ENCODE results near the gene ACYP2.
"Not testable (repeated sequence)": the region's sequence is repeated elsewhere in the genome, so short reads cannot be mapped to it uniquely, and the experiment has no call there.

Gene ACYP2

DNA sequence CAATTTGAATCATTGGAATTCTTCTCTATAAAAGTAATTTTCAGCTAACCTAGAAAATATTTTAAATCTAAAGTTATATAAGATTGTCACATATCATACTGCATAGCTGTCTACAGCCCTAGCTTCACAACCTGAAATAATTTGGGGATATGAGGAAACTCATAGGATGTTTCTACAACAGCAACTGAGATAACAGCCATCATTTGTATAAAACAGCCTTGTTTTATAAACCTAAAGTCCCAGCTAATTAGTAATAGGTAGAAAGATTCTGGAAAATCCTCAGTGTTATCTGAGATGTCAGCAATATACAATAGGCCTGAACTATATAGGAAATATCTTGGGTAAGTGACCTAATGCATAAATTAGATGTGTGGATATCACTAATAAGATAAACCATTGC is 188.2 kb downstream of the ACYP2 start:
- DNase-seq (ENCODE audit: low read depth) = no peak

GRCh38 chr2:54306556-54306955 is 191.1 kb downstream of the ACYP2 start:
- no peak overlapping the region for H3K4me3 ChIP-seq (ENCODE audit: low read depth, low read length)
- no peak for DNase-seq (ENCODE audit: low read depth)

More for the DNA sequence above, 188.2 kb downstream of the ACYP2 start:
- H3K4me3 ChIP-seq (ENCODE audit: low read depth, low read length) = no peak overlapping the region

DNA sequence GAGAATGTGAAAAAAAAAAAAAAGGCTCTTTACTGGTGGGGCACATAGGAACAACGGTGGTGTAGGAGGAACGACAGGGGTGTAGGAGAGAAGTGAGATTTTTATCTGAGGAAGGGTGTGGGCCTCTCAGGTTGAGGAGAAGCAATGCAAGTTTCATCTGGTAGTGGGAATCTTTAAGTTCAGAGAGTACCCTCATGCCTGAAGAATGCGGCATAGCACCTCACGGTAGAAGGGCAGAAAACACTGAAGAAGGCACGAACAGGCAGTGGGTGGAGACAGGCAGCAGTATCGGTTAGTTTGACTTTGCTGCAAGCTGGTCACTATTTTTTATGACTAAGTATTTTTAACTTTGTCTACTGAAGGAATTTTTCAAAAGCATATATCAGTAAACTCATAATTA is 192.8 kb downstream of the ACYP2 start:
- no peak for DNase-seq (ENCODE audit: low read depth)
- no peak overlapping the region for H3K4me3 ChIP-seq (ENCODE audit: low read depth, low read length)

DNA sequence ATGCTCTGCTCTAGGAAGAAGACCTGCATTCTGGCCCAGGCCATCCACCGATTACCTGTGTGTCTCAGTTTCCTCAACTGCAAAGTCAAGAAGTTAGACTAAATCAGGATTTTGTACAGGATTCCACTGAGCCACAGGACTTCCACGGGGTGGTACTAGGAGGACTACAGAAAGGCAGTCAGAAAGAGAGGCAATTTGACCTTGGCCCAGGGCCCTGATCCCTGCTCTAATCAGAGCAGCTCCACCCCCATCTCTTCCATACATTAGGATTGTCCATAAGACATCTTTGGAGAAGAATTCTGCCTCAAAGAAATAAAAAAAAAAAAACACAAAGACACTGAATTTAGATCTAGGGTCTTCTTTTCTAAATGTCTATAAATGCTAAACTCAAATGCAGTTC is 193.4 kb downstream of the ACYP2 start:
- no peak for DNase-seq (ENCODE audit: low read depth)
- H3K4me3 ChIP-seq (ENCODE audit: low read depth, low read length) = no peak overlapping the region

DNA sequence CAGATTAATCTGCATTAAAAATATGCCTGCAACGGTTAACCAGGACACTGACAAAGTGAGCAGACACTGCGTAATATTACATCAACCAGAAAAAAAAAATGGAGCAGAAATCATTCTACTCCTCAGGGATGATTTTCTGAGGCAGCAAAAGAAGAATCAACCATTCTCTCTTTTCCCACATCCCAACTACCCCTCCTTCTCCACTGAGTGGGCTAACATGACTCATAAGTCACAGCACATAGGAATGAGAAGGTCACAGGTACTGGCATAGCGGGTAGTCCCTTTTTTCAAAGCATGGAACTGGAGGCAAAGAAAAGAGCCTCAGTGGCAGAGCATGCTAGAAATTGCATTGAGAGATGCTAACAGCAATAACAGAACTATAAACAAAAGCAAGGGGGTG is 194.9 kb downstream of the ACYP2 start:
- no peak overlapping the region for H3K4me3 ChIP-seq (ENCODE audit: low read depth, low read length)
- DNase-seq (ENCODE audit: low read depth) = no peak

GRCh38 chr2:54310961-54311360 is 195.5 kb downstream of the ACYP2 start:
- DNase-seq (ENCODE audit: low read depth) = no peak
- H3K4me3 ChIP-seq (ENCODE audit: low read depth, low read length) = no peak overlapping the region

DNA sequence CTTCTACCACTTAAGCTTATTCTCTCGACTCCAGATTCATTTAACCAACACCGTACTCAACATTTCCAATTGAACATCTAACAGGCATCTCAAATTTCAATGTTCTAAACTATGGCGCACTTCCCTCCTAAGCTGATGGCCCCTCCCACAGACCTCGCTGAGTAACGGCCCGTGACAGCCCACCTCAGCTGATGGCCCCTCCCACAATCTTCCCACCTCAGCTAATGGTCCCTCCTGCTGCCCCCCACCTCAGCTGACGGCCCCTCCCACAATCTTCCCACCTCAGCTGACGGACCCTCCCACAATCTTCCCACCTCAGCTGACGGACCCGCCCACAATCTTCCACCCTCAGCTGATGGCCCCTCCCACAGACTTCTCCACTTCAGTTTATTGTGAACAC is 197.7 kb downstream of the ACYP2 start:
- no peak overlapping the region for H3K4me3 ChIP-seq (ENCODE audit: low read depth, low read length)
- no peak for DNase-seq (ENCODE audit: low read depth)

GRCh38 chr2:54317973-54318372 is 202.6 kb downstream of the ACYP2 start:
- no peak overlapping the region for H3K4me3 ChIP-seq (ENCODE audit: low read depth, low read length)
- DNase-seq (ENCODE audit: low read depth) = no peak

DNA sequence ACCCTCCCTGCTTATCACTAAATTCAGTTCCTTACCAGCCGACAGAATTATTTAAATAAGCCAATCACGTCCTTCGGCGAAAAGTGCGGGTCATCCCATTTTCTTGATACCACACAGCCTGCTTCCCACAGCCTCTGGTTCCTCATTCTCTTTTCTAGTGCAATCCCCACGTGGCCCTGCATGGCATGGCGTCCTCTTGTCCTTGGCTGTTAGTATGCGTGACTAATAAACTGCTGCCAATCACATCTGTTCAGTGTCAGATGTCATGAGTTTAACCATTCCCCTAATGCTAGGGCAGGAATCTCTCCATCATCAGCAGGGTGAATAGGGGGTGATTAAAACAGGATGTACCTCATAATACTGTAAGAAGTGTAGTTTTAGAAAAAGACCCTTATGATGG is 203.4 kb downstream of the ACYP2 start:
- no peak overlapping the region for H3K4me3 ChIP-seq (ENCODE audit: low read depth, low read length)
- DNase-seq (ENCODE audit: low read depth) = no peak

GRCh38 chr2:54321047-54321446 is 205.6 kb downstream of the ACYP2 start:
- DNase-seq (ENCODE audit: low read depth) = no peak

DNA sequence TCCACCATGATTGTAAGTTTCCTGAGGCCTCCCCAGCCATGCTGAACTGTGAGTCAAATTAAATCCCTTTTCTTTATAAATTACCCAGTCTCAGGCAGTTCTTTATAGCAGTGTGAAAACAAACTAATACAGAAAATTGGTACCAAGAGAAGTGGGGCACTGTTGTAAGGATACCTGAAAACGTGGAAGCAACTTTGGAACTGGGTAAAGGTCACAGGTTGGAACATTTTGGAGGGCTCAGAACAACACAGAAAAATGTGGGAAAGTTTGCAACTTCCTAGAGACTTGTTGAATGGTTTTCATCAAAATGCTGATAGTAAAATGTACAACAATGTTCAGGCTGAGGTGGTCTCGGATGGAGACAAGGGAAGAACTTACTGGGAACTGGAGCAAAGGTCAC is 209.1 kb downstream of the ACYP2 start:
- H3K4me3 ChIP-seq (ENCODE audit: low read depth, low read length); DNase-seq (ENCODE audit: low read depth): not testable (repeated sequence)

More at GRCh38 chr2:54321047-54321446, 205.6 kb downstream of the ACYP2 start:
- H3K4me3 ChIP-seq (ENCODE audit: low read depth, low read length) = no peak overlapping the region

GRCh38 chr2:54325148-54325547 is 209.7 kb downstream of the ACYP2 start:
- DNase-seq (ENCODE audit: low read depth) = no peak
- no peak overlapping the region for H3K4me3 ChIP-seq (ENCODE audit: low read depth, low read length)

- DNase-seq (ENCODE audit: low read depth) = no peak
- peak overlapping the region; percentile 75 for H3K4me3 ChIP-seq (ENCODE audit: low read depth, low read length)
These were observed 214.2 kb downstream of the ACYP2 start for GRCh38 chr2:54329482-54330161.

DNA sequence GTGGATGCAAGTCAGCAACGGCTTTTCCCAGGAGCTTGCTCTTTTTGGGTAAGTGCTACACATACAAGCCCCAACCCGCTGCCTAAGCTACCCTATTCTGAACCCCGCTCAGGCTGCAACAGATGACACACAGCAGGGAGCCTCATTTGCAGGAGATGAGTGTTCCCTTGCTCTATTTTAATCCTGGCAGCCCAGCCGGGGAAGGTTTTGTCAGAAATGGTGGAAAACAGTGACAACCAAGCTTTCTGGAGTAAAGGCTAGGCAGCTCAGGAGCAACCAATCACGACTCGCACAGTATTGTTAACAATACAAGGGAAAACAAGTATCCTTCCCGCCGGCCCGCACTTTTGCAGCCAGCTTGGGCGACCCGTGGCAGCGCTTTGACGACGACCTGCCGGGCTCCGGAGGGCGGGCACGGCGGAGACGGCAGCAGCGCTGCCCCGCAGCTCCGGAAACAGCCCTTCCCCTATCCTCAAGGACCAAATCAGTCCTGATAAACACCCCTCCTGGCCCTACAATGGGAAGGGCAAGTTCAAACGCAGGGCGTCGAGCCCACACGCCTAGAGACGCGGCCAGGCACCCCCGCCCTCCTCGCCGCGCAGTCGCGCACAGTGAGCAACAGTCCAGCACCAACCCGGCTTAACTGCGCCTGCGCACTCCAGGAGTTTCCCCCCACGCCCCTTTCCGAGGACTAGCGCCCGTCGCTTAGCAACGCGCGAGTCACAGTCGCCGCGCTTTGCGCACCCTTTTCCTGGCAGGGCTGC is 214.9 kb downstream of the ACYP2 start:
- peak overlapping the region; percentile 75 for H3K4me3 ChIP-seq (ENCODE audit: low read depth, low read length)
- DNase-seq (ENCODE audit: low read depth) = peak; percentile 72

- H3K4me3 ChIP-seq (ENCODE audit: low read depth, low read length) = peak overlapping the region; percentile 75
- DNase-seq (ENCODE audit: low read depth) = no peak
These were observed 215.8 kb downstream of the ACYP2 start for GRCh38 chr2:54330926-54331835.

DNA sequence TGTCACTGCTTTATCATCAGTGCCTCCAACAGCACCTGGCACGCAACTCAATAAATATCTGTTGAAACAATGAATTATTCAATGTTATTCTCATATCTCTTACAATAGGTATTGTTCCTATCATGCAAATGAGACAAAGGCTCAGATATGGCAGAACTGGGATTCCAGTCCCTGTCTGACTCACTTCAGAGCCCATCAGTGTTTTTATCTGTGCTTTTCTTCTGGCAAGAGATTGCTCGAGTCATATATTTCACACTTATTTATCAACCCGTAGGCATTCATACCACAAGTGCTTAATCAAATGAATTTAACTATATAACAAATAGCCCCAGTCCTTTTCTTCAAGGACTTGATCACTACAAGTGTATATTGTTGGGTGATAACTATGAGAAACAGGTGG is 217.0 kb downstream of the ACYP2 start:
- no peak for DNase-seq (ENCODE audit: low read depth)
- no peak overlapping the region for H3K4me3 ChIP-seq (ENCODE audit: low read depth, low read length)

- DNase-seq (ENCODE audit: low read depth) = peak; percentile 49
- H3K4me3 ChIP-seq (ENCODE audit: low read depth, low read length) = no peak overlapping the region
These were observed 220.9 kb downstream of the ACYP2 start for GRCh38 chr2:54336136-54336976.

DNA sequence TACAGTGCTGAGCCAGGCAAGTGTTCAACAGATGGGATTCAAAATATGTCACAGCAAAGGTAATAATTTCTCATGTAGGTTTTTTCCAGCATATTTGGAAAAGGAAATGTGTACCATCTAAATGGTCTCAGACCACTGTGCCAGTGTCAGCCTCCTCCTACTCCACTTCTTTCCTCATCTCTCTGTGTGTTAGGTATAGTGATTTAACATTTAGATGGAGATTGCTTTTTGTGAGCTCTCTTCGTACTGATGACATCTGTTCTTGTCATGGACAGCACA is 221.5 kb downstream of the ACYP2 start:
- no peak overlapping the region for H3K4me3 ChIP-seq (ENCODE audit: low read depth, low read length)
- no peak for DNase-seq (ENCODE audit: low read depth)

- DNase-seq (ENCODE audit: low read depth) = no peak
- no peak overlapping the region for H3K4me3 ChIP-seq (ENCODE audit: low read depth, low read length)
These were observed 226.2 kb downstream of the ACYP2 start for GRCh38 chr2:54341656-54342055.

Data from skeletal muscle cell (primary cell).